ENCODE measurements around the gene MYL5. TPM values are rescaled to one million over a fixed set of nuclear protein-coding genes. Genes with fewer than 3 reads are reported as not detected.

The MYL5 gene
- total RNA-seq, 1 experiment from 2014 or later: 18.0 TPM

DNA sequence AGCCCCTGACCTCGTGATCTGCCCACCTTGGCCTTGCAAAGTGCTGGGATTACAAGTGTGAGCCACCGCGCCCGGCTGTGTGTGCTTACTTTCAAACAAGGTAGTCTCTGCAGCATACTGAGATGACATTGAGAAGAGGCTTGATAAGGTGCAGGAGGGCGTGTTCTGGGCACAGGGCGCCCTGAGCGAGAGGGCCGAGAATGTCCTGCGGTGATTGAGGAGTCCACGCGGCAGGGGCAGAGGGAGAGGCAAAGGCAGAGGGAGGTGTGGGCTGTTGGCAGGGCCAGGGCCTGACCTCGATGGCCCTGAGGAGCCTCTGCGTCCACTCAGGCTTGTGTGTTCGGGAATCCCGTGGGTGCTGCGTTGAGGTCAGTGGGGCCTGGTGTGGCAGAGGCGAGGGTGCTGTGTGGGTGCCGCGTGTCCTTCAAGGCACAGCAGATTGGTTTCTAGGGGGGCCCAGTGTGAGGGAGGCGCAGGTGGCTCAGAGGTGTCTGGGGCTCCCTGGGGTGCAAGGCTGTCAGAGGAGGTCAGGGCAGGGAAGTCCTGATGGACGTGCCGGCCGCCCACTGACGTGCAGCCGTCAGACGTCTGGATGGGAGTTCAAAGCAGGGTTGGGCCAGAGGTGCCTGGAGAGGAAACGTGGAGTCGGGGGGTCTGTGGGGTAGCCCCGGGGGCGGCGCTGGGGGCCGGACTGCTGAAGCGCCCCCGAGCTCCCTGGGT is 43.4 kb downstream of the MYL5 start:
- no peak overlapping the region for H3T11ph ChIP-seq (ENCODE audit: low read length)
- no peak overlapping the region for H2BK12ac ChIP-seq (ENCODE audit: insufficient read length, low read depth, low read length)
- H3K4me1 ChIP-seq (ENCODE audit: insufficient read depth, low read length): no peaks in the 10 kb centered on the region
- no CpG with 5 or more reads among the region's 34 CpGs for WGBS (ENCODE audit: extremely low coverage, insufficient read length, low lambda C conversion rate)
- no peak overlapping the region for H4K8ac ChIP-seq (replicated peaks; ENCODE audit: insufficient read length, low read depth, low read length)
- H3K4me1 Mint-ChIP-seq: no peaks in the 10 kb centered on the region; a peak in 2 of 4 replicates
- TF ChIP-seq, protein P1, sequence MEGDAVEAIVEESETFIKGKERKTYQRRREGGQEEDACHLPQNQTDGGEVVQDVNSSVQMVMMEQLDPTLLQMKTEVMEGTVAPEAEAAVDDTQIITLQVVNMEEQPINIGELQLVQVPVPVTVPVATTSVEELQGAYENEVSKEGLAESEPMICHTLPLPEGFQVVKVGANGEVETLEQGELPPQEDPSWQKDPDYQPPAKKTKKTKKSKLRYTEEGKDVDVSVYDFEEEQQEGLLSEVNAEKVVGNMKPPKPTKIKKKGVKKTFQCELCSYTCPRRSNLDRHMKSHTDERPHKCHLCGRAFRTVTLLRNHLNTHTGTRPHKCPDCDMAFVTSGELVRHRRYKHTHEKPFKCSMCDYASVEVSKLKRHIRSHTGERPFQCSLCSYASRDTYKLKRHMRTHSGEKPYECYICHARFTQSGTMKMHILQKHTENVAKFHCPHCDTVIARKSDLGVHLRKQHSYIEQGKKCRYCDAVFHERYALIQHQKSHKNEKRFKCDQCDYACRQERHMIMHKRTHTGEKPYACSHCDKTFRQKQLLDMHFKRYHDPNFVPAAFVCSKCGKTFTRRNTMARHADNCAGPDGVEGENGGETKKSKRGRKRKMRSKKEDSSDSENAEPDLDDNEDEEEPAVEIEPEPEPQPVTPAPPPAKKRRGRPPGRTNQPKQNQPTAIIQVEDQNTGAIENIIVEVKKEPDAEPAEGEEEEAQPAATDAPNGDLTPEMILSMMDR (conservative IDR thresholded peaks at IDR 0.05): no peak
- H3K9me3 Mint-ChIP-seq: no peaks in the 10 kb centered on the region; a peak in 1 of 5 replicates
- H4K5ac ChIP-seq (ENCODE audit: insufficient read length, low read depth, low read length): no peak overlapping the region
- no peak overlapping the region for H3K18ac ChIP-seq (ENCODE audit: insufficient read length, low read depth, low read length)
- H3K27me3 Mint-ChIP-seq (ENCODE audit: low read depth): no peaks in the 10 kb centered on the region; the same call in 1 of the 2 replicates
- peaks cover 15 to 31% (median 22%) of the 10 kb centered on the region in 3 experiments; a peak in 6 of 7 replicates for H3K36me3 Mint-ChIP-seq (ENCODE audit: insufficient read depth in 1 of 3, low read depth in 3 of 3)
- H3K27me3 ChIP-seq (ENCODE audit: insufficient read depth, low read length): no peaks in the 10 kb centered on the region
- no peak for DNase-seq
- H2AFZ ChIP-seq (ENCODE audit: low read length): no peak overlapping the region
- H3K4ac ChIP-seq (ENCODE audit: low read depth, low read length): no peak overlapping the region
- H3K9ac ChIP-seq (ENCODE audit: extremely low read depth, insufficient read length, low read length): no peak overlapping the region
- no peak overlapping the region for H3K27ac ChIP-seq (ENCODE audit: insufficient read length, low read depth, low read length)
- no peak overlapping the region for H4K91ac ChIP-seq (ENCODE audit: insufficient read length, low read depth, low read length)
- H3K23ac ChIP-seq (ENCODE audit: insufficient read length, low read depth, low read length): no peak overlapping the region
- peaks cover 43% of the 10 kb centered on the region; the same call in 1 of the 2 replicates for H3K79me2 ChIP-seq (ENCODE audit: insufficient read depth, low read length)
- no peak overlapping the region for H2AK5ac ChIP-seq (ENCODE audit: insufficient read length, low read length)
- H3K9me3 ChIP-seq (ENCODE audit: control insufficient read depth, low read depth, low read length): no peaks in the 10 kb centered on the region
- no peak overlapping the region; the same call in 1 of the 2 replicates for H3K14ac ChIP-seq (ENCODE audit: insufficient read depth, low read length)
- 0 out of 5 replicates have a peak overlapping the region, but pooled peaks of 1 of the 2 experiments have one; percentile 43 for H3K4me3 Mint-ChIP-seq
- H3K27ac Mint-ChIP-seq: peak overlapping the region in 2 of 3 experiments; percentile 9 to 72; a peak in 4 of 7 replicates
- no peak overlapping the region for H3K56ac ChIP-seq (ENCODE audit: insufficient read length, low read depth, low read length)
- H2BK5ac ChIP-seq (ENCODE audit: insufficient read length, low read length): no peak overlapping the region
- H2BK120ac ChIP-seq (ENCODE audit: low read depth, low read length, poor library complexity, severe bottlenecking): no peak overlapping the region
- H2BK20ac ChIP-seq (ENCODE audit: low read depth, low read length, poor library complexity, severe bottlenecking): no peak overlapping the region
- no peaks in the 10 kb centered on the region for H3K23me2 ChIP-seq (ENCODE audit: insufficient read length, low read depth, low read length, poor library complexity, severe bottlenecking)
- H3K4me2 ChIP-seq (ENCODE audit: insufficient read depth, insufficient read length, low read length): no peak overlapping the region
- peaks cover 16% of the 10 kb centered on the region for H3K79me1 ChIP-seq (ENCODE audit: insufficient read depth, low read depth, low read length, poor library complexity, severe bottlenecking)
- H4K20me1 ChIP-seq (ENCODE audit: control insufficient read depth, insufficient read depth, insufficient read length): no peaks in the 10 kb centered on the region
- H2BK15ac ChIP-seq (ENCODE audit: low read depth, low read length): no peak overlapping the region

Data from H9 (cell line).